ENCODE results near the gene FBXL17.

Gene FBXL17

GRCh38 chr5:108249785-108250426 is 132.0 kb downstream of the FBXL17 start:
- no peak for DNase-seq (ENCODE audit: low read depth in 3 of 3)

GRCh38 chr5:108249095-108249784 is 132.7 kb downstream of the FBXL17 start:
- DNase-seq (ENCODE audit: low read depth in 3 of 3): no peak

GRCh38 chr5:108238936-108239887 is 142.7 kb downstream of the FBXL17 start:
- DNase-seq (ENCODE audit: low read depth in 3 of 3): no peak

GRCh38 chr5:108238461-108238860 is 143.4 kb downstream of the FBXL17 start:
- DNase-seq (ENCODE audit: low read depth in 3 of 3): no peak

GRCh38 chr5:108233617-108234155 is 148.2 kb downstream of the FBXL17 start:
- no peak for DNase-seq (ENCODE audit: low read depth in 3 of 3)

GRCh38 chr5:108232805-108233204 is 149.1 kb downstream of the FBXL17 start:
- no peak for DNase-seq (ENCODE audit: low read depth in 3 of 3)

GRCh38 chr5:108222011-108222410 is 159.9 kb downstream of the FBXL17 start:
- DNase-seq (ENCODE audit: low read depth in 3 of 3): no peak

GRCh38 chr5:108220834-108221233 is 161.1 kb downstream of the FBXL17 start:
- no peak for DNase-seq (ENCODE audit: low read depth in 3 of 3)

GRCh38 chr5:108216890-108217289 is 165.0 kb downstream of the FBXL17 start:
- DNase-seq (ENCODE audit: low read depth in 3 of 3): no peak

GRCh38 chr5:108214857-108215256 is 167.0 kb downstream of the FBXL17 start:
- no peak for DNase-seq (ENCODE audit: low read depth in 3 of 3)

GRCh38 chr5:108212775-108213346 is 169.0 kb downstream of the FBXL17 start:
- no peak for DNase-seq (ENCODE audit: low read depth in 3 of 3)

GRCh38 chr5:108206707-108207106 is 175.2 kb downstream of the FBXL17 start:
- no peak for DNase-seq (ENCODE audit: low read depth in 3 of 3)

GRCh38 chr5:108201721-108202120 is 180.2 kb downstream of the FBXL17 start:
- no peak for DNase-seq (ENCODE audit: low read depth in 3 of 3)

GRCh38 chr5:108196276-108196675 is 185.6 kb downstream of the FBXL17 start:
- DNase-seq (ENCODE audit: low read depth in 3 of 3): no peak

GRCh38 chr5:108193021-108193795 is 188.7 kb downstream of the FBXL17 start:
- DNase-seq (ENCODE audit: low read depth in 3 of 3): no peak

- DNase-seq (ENCODE audit: low read depth in 3 of 3): no peak
Observed at GRCh38 chr5:108184940-108185339, 197.0 kb downstream of the FBXL17 start.

- no peak for DNase-seq (ENCODE audit: low read depth in 3 of 3)
Observed at GRCh38 chr5:108181975-108182374, 199.9 kb downstream of the FBXL17 start.

- DNase-seq (ENCODE audit: low read depth in 3 of 3): no peak
Observed at GRCh38 chr5:108174286-108174685, 207.6 kb downstream of the FBXL17 start.

GRCh38 chr5:108171759-108172158 is 210.1 kb downstream of the FBXL17 start:
- no peak for DNase-seq (ENCODE audit: low read depth in 3 of 3)

- no peak for DNase-seq (ENCODE audit: low read depth in 3 of 3)
Observed at GRCh38 chr5:108168915-108169314, 213.0 kb downstream of the FBXL17 start.

- no peak for DNase-seq (ENCODE audit: low read depth in 3 of 3)
Observed at GRCh38 chr5:108167174-108167573, 214.7 kb downstream of the FBXL17 start.

Measured in stimulated activated CD4-positive, alpha-beta T cell treated with anti-CD3 and anti-CD28 coated beads, TNF-alpha, amount 100 ng/mL, for 4 hours (primary cell).